Suprapubic skin (tissue), 4 donors: ENCODE measurements around the gene PIGC.

ENCODE experiments used
- EP300 ChIP-seq: sonication (generic); formaldehyde crosslinking; IDR thresholded peaks from one replicate; pipeline ENCODE4 v1.6.1; 2017; ENCODE audit warnings: antibody characterized with exemption
- POLR2AphosphoS5 ChIP-seq, 3 donors: sonication (generic); formaldehyde crosslinking; IDR thresholded peaks; one replicate each; pipeline ENCODE4 v1.6.1; 2017; ENCODE audit warnings: antibody characterized with exemption in 3 of 3

GRCh38 chr1:172471666-172472065, 27.8 kb upstream of the PIGC start:
- TF ChIP-seq EP300 (no peak), POLR2AphosphoS5 (IDR thresholded peaks at IDR 0.05) (no peak)
